ENCODE data around the gene KLRG1. TPM values are rescaled to one million over a fixed set of nuclear protein-coding genes. Genes with fewer than 3 reads are reported as not detected.

The KLRG1 gene
- total and polyA plus RNA-seq, 8 donors: 0.38 to 1.4 (median 1.0) TPM

GRCh38 chr12:9040484-9041186, 51.3 kb downstream of the KLRG1 start:
- intact Hi-C loops (cut with DNase I): no loop called here
- TF ChIP-seq CTCF (IDR thresholded peaks at IDR 0.05): no peak
- Histone ChIP-seq H3K27me3 (no peaks in the 10 kb centered on the region), H3K27ac (no peak overlapping the region), H3K9me3 (no peaks in the 10 kb centered on the region), H3K4me3 (no peak overlapping the region), H3K36me3 (no peaks in the 10 kb centered on the region), H3K4me1 (peaks cover 0 to 7% (median 0%) of the 10 kb centered on the region in 3 donors)
- DNase-seq (no peak), FAIRE-seq (no peak), ATAC-seq (no peak)
- 55 to 63% methylated on average over 5 of the region's 5 CpGs for WGBS, 2 donors

GRCh38 chr12:9041321-9041720, 52.0 kb downstream of the KLRG1 start:
- Histone ChIP-seq H3K36me3 (no peaks in the 10 kb centered on the region), H3K4me3 (no peak overlapping the region), H3K27me3 (no peaks in the 10 kb centered on the region), H3K4me1 (peaks cover 0 to 7% (median 0%) of the 10 kb centered on the region in 3 donors), H3K27ac (no peak overlapping the region), H3K9me3 (no peaks in the 10 kb centered on the region)
- DNase-seq (no peak), ATAC-seq (no peak), FAIRE-seq (no peak)
- no peak for TF ChIP-seq CTCF (IDR thresholded peaks at IDR 0.05)
- intact Hi-C loops (cut with DNase I): no loop called here
- WGBS, 2 donors: 68 to 87% methylated on average over 1 of the region's 1 CpG

GRCh38 chr12:9043766-9044165, 54.4 kb downstream of the KLRG1 start:
- intact Hi-C loops (cut with DNase I): no loop called here
- DNase-seq (no peak), ATAC-seq (no peak), FAIRE-seq (no peak)
- no peak for TF ChIP-seq CTCF (IDR thresholded peaks at IDR 0.05)
- 71 to 78% methylated on average over 2 of the region's 2 CpGs for WGBS, 2 donors
- H3K9me3 ChIP-seq: no peaks in the 10 kb centered on the region
- no peaks in the 10 kb centered on the region for H3K27me3 ChIP-seq
- H3K27ac ChIP-seq: no peak overlapping the region
- H3K4me3 ChIP-seq: no peak overlapping the region
- no peaks in the 10 kb centered on the region for H3K4me1 ChIP-seq
- no peaks in the 10 kb centered on the region for H3K36me3 ChIP-seq

- intact Hi-C loops (cut with DNase I): no loop called here
- Histone ChIP-seq H3K4me3 (no peak overlapping the region), H3K27me3 (no peaks in the 10 kb centered on the region), H3K9me3 (no peaks in the 10 kb centered on the region), H3K36me3 (no peaks in the 10 kb centered on the region), H3K4me1 (no peaks in the 10 kb centered on the region), H3K27ac (no peak overlapping the region)
- ATAC-seq: no peak
- 90% methylated on average over 1 of the region's 1 CpG for WGBS, 2 donors
- no peak for TF ChIP-seq CTCF (IDR thresholded peaks at IDR 0.05)
- no peak for DNase-seq
- no peak for FAIRE-seq
Observed at GRCh38 chr12:9047105-9047504, 57.8 kb downstream of the KLRG1 start.

GRCh38 chr12:9048930-9049329, 59.6 kb downstream of the KLRG1 start:
- FAIRE-seq: no peak
- Histone ChIP-seq H3K9me3 (no peaks in the 10 kb centered on the region), H3K4me3 (no peak overlapping the region), H3K4me1 (no peaks in the 10 kb centered on the region), H3K27ac (no peak overlapping the region), H3K36me3 (no peaks in the 10 kb centered on the region), H3K27me3 (no peaks in the 10 kb centered on the region)
- no peak for ATAC-seq
- WGBS, 2 donors: 91 to 97% methylated on average over 2 of the region's 2 CpGs
- no peak for DNase-seq
- intact Hi-C loops (cut with DNase I): no loop called here
- no peak for TF ChIP-seq CTCF (IDR thresholded peaks at IDR 0.05)
